Spinal cord (tissue), 10 donors: Measurements from ENCODE around the gene SHC3. TPM values are rescaled to one million over a fixed set of nuclear protein-coding genes. Genes with fewer than 3 reads are reported as not detected.

Experiments used
- DNase-seq, 6 donors: peaks; one replicate each; pipeline versions ENCODE4 v3.0.0 to v3.0.0-alpha.2; 2013 to 2015; ENCODE audit warnings: low spot score in 6 of 6, low read depth in 4 of 6
- H3K27ac ChIP-seq: one replicate; pipeline ENCODE4 v1.5.1; 2013; ENCODE audit warnings: low read depth, low read length, control low read depth
- H3K27me3 ChIP-seq: one replicate; pipeline ENCODE4 v1.6.1; 2013; ENCODE audit warnings: low read length; ENCODE audit not compliant: control insufficient read depth, insufficient read depth
- H3K36me3 ChIP-seq: one replicate; pipeline ENCODE4 v1.6.1; 2013; ENCODE audit warnings: low read length; ENCODE audit not compliant: control insufficient read depth, insufficient read depth
- H3K4me1 ChIP-seq: one replicate; pipeline ENCODE4 v1.6.1; 2013; ENCODE audit warnings: low read length; ENCODE audit not compliant: control insufficient read depth, insufficient read depth
- H3K4me3 ChIP-seq: one replicate; pipeline ENCODE4 v1.5.1; 2013; ENCODE audit warnings: low read depth, low read length, control low read depth
- H3K9me3 ChIP-seq: one replicate; pipeline ENCODE4 v1.6.1; 2013; ENCODE audit warnings: low read length; ENCODE audit not compliant: control insufficient read depth, insufficient read depth
- WGBS: methylation state at CpG from one replicate; pipeline ENCODE4 v1.1.5; 2013; ENCODE audit warnings: missing lambda C conversion rate; ENCODE audit not compliant: insufficient coverage; 5-methylcytosine and 5-hydroxymethylcytosine counted together
- polyA plus RNA-seq, 2 donors: library from polyadenylated mRNA; unstranded; fragments of 120-200 nt; gene quantifications; one replicate each; pipeline ENCODE4 v1.2.1, GENCODE V29; 2013; ENCODE audit not compliant: insufficient read length in 2 of 2
- total RNA-seq, 2 donors: library from RNA; depleted of rRNA in 1 of 2; stranded (reverse); fragments of 120-200 nt in 1 of 2; fragments of >200 nt in 1 of 2; gene quantifications; one replicate each; pipeline versions ENCODE4 v1.2.3 to v1.2.4, GENCODE V29; 2013 to 2014
- donor health status: healthy.

The SHC3 gene
- total and polyA plus RNA-seq, 4 donors: 15.5 to 50.3 (median 30.1) TPM

DNA sequence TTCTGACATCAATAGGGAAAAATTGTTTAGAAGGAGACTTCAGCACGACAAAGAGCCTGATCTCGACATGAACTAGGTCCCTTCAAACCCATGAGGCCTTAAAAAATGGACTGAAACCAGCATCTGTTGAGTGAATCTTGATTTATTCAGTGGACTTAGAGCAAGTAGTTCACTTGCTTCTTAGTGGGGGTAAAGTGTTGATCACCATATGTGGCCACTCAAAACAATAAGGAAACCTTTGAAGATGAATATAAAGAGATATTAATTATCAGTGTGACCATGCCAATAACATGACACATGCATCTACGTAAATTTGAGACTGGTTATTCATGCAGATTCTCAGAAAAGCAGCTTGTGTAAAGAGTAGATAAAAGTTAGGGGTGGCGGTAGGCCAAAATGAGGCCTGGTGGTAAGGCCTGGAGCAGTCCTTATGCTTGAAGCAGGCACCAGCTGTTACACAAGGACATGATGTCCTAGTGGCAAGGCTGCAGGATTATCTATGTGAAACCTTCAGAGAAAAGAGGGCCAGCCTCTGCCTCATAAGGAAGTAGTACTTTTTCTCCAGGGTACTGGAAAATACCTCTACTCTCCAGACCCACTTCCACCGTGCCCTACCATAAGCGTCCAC lies 126.0 kb downstream of the SHC3 start:
- peaks cover 11% of the 10 kb centered on the region for H3K36me3 ChIP-seq
- no peak overlapping the region for H3K4me3 ChIP-seq
- no peaks in the 10 kb centered on the region for H3K4me1 ChIP-seq
- no peaks in the 10 kb centered on the region for H3K9me3 ChIP-seq
- DNase-seq: peak in 1 of 6 donors; percentile 74
- H3K27me3 ChIP-seq: no peaks in the 10 kb centered on the region
- no peak overlapping the region for H3K27ac ChIP-seq
- WGBS: 97% methylated on average over 6 of the region's 6 CpGs

DNA sequence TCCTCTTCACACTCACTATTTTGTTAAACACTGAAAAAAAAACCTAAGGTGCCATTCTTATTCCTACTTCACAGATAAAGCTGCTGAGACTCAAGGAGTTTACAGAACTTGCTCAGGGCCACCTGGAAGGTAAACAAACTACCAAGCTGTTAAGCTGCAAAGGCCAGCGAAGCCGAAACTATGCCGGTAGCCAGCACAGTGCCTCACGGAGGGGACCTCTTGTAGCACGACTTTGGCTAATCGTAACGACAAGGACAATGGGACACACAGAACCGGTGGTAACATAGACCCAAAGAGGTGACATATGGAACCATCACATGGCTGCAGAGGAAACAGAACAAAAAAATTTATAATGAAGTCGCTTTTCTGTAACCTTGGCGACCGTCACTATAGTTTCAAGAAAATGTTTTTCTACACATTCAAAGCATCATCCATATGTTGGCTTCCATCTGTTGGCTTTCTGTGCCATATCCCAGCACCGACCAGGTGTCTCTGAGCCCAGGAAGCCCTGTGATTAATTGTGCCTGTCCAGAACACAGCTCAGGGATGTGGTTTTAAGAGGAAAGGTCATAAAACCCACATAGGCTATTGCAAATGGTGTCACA lies 127.1 kb downstream of the SHC3 start:
- H3K27ac ChIP-seq: no peak overlapping the region
- no peak overlapping the region for H3K4me3 ChIP-seq
- H3K4me1 ChIP-seq: no peaks in the 10 kb centered on the region
- no peaks in the 10 kb centered on the region for H3K27me3 ChIP-seq
- H3K9me3 ChIP-seq: no peaks in the 10 kb centered on the region
- peaks cover 7% of the 10 kb centered on the region for H3K36me3 ChIP-seq
- peak in 2 of 6 donors; percentile 29 to 91 for DNase-seq
- 90% methylated on average over 10 of the region's 12 CpGs for WGBS

DNA sequence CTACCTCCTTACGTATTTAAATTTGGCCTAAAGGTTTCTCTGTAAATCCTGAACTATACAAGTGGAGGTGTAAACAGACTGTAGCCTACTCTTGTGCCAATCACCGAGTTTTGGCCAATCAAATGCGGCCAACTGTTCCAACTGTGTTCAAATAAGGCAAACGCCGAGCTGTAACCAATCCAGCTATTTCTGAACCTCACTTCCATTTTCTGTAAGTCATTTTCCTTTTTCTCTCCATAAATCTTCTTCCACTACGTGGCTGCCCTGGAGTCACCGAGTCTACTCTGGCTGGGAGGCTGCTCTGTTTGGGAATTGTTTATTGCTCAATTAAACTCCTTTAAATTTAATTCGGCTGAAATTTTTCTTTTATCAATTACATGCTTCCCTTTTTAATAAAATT lies 129.0 kb downstream of the SHC3 start:
- Histone ChIP-seq H3K4me1 (no peaks in the 10 kb centered on the region), H3K27ac (no peak overlapping the region), H3K9me3 (no peaks in the 10 kb centered on the region), H3K27me3 (no peaks in the 10 kb centered on the region), H3K4me3 (no peak overlapping the region), H3K36me3 (peaks cover 8% of the 10 kb centered on the region)
- WGBS: 92% methylated on average over 2 of the region's 8 CpGs
- DNase-seq: no peak

DNA sequence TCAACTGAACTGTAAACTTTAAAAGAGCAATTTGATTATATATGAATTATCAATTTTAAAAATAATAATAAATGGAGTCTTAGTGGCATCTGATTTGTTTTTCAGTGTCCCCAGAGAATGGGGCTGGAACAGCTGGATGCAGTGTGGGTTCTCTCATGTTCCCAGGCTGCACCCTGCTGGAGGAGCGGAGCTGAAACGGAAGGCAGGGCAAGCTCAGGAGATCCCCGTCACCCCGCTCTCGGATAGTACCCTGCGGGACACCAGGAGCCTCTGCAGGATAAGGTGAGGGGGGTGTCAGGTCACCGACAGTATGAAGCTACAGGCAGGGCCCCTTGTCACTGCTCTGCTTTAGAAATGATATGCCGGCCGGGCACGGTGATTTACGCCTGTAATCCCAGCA lies 130.0 kb downstream of the SHC3 start:
- DNase-seq: no peak
- H3K4me3 ChIP-seq: no peak overlapping the region
- H3K27me3 ChIP-seq: no peaks in the 10 kb centered on the region
- no peak overlapping the region for H3K27ac ChIP-seq
- peaks cover 8% of the 10 kb centered on the region for H3K36me3 ChIP-seq
- WGBS: 93% methylated on average over 11 of the region's 11 CpGs
- no peaks in the 10 kb centered on the region for H3K9me3 ChIP-seq
- no peaks in the 10 kb centered on the region for H3K4me1 ChIP-seq

DNA sequence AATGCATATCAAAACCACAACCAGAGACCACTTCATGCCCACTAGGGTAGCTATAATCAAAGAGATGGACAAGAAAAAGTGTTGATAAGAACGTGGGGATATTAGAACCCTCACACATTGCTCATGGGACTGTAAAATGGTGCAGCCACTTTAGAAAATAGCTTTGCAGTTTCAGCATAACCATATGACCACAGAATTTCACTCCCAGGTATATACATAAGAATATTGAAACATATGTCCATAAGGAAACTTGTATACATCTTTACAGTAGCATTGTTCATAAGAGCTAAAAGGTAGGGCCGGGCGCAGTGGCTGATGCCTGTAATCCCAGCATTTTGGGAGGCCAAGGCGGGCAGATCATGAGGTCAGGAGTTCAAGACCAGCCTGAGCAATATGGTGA lies 131.0 kb downstream of the SHC3 start:
- DNase-seq: no peak
- Histone ChIP-seq H3K4me3 (no peak overlapping the region), H3K9me3 (no peaks in the 10 kb centered on the region), H3K27me3 (no peaks in the 10 kb centered on the region), H3K36me3 (peaks cover 8% of the 10 kb centered on the region), H3K4me1 (no peaks in the 10 kb centered on the region), H3K27ac (no peak overlapping the region)
- whole genome bisulfite sequencing: 90% methylated on average over 3 of the region's 4 CpGs

DNA sequence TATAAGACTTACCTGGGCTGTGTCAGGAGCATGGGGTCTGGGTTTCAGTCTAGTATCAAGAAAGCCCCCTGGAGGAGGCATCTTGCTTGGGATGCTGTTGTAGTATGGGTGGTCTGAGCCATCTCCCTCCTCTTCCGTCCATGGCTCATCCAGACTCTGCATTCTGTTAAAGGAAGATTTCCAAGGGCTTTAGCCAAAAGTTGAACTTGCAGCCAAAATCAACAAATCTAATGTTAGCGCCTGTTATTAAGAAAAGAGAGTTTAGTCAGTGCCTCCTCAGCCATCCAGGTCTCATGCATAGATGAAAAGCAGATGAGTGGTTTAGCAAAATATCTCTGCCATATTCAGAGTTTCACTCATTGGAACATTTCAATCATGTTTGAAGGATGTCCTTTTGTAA lies 131.8 kb downstream of the SHC3 start:
- H3K27ac ChIP-seq: no peak overlapping the region
- no peaks in the 10 kb centered on the region for H3K4me1 ChIP-seq

DNA sequence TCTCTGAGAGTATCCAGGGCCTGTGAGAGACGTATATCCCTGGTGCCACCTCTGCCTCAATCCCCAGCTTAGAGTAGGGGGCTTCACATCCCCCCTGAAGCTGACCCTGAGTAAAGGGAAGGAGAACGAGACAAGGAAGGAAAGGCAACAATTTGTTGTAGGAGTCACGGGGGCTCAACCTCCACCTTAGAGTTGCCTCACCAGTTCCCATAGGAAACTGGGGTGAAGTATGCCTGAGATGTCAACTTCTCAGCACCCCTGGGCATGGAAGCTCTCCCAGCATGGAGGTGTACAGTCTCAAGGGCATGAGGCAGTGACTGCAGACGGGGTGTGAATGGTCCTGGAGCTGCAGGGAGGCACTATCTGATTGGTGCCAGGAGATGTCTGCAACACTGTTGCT lies 133.7 kb downstream of the SHC3 start:
- no peak for DNase-seq
- peaks cover 8% of the 10 kb centered on the region for H3K36me3 ChIP-seq
- no peak overlapping the region for H3K27ac ChIP-seq
- no peak overlapping the region for H3K4me3 ChIP-seq
- H3K4me1 ChIP-seq: no peaks in the 10 kb centered on the region
- H3K27me3 ChIP-seq: no peaks in the 10 kb centered on the region
- 73% methylated on average over 1 of the region's 4 CpGs for WGBS
- no peaks in the 10 kb centered on the region for H3K9me3 ChIP-seq

More for the DNA sequence above, 131.8 kb downstream of the SHC3 start:
- no CpG with 5 or more reads among the region's 2 CpGs for WGBS
- DNase-seq: peak in 1 of 6 donors; percentile 50
- Histone ChIP-seq H3K27me3 (no peaks in the 10 kb centered on the region), H3K4me3 (no peak overlapping the region), H3K9me3 (no peaks in the 10 kb centered on the region), H3K36me3 (peaks cover 8% of the 10 kb centered on the region)

DNA sequence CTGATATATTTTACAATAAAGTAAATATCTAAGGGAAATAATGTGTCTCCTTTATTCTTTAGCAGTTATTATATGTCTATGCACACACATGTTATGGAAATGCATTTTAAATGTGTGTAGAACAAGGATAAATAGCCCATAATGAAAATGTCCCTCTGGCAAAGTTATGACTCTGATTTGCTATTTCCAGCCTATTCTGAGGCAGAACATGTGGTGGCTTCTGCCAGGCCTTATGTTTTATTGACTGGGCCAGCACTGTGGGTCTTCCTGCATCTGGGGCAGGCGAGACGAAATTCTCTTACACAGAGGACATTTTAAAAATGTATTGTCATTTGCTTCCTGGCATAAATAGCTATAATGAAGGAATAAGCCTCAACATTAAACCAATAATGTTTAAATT lies 134.5 kb downstream of the SHC3 start:
- H3K27ac ChIP-seq: no peak overlapping the region
- no peaks in the 10 kb centered on the region for H3K9me3 ChIP-seq
- no peaks in the 10 kb centered on the region for H3K4me1 ChIP-seq
- DNase-seq: peak in 1 of 6 donors; percentile 76
- no CpG with 5 or more reads among the region's 2 CpGs for WGBS
- H3K27me3 ChIP-seq: no peaks in the 10 kb centered on the region
- no peak overlapping the region for H3K4me3 ChIP-seq
- peaks cover 8% of the 10 kb centered on the region for H3K36me3 ChIP-seq

DNA sequence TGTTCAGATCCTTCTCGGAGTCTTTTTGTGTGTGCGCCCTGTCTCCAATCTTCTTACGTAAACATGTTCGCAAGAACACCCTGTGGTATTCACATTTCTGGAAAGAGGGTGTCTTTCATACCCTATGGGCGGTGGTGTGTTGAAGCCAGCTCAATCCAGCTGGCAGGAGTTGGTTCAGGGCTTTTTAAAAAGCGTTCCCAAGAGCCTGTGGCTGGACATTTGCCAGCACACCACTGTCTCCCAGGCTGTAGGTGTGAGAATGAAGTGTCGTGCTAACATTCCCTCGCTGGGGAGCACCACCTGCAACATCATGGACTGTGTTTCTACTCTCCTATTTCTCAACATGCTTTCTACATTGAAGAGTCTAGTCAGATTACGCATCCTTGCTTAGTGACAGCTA lies 135.6 kb downstream of the SHC3 start:
- Histone ChIP-seq H3K9me3 (no peaks in the 10 kb centered on the region), H3K4me3 (no peak overlapping the region), H3K27me3 (no peaks in the 10 kb centered on the region), H3K4me1 (peaks cover 2% of the 10 kb centered on the region), H3K27ac (no peak overlapping the region), H3K36me3 (peaks cover 6% of the 10 kb centered on the region)
- WGBS: 77% methylated on average over 9 of the region's 9 CpGs
- peak in 1 of 6 donors; percentile 6 for DNase-seq

DNA sequence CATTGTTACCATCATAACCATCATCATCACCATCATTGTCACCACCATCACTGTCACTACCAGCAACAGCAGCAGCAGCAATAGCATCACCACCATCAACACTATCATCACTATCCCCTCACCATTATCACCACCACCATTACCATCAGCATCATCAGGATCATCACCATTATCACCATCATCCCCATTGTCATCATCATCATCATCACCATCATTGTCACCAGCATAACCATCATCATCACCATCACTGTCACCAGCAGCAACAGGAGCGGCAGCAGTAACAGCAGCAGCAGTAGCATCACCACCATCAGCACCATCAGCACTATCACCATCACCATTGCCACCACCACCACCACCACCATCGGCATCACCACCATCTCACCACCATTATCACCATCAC lies 139.0 kb downstream of the SHC3 start:
- Histone ChIP-seq H3K9me3 (no peaks in the 10 kb centered on the region), H3K27me3 (no peaks in the 10 kb centered on the region), H3K4me1 (peaks cover 7% of the 10 kb centered on the region), H3K4me3 (no peak overlapping the region), H3K36me3 (peaks cover 5% of the 10 kb centered on the region), H3K27ac (no peak overlapping the region)
- no peak for DNase-seq
- 97% methylated on average over 2 of the region's 2 CpGs for WGBS
